Activated T-cell treated with anti-CD3 and anti-CD28 coated beads, Interleukin-2, amount 50 U/mL, for 24 hours (primary cell): Measurements from ENCODE around the gene KCNQ2.

Source experiments
- DNase-seq: peaks from one replicate; pipeline ENCODE4 v3.0.0-alpha.2; 2020
- H3K27ac Mint-ChIP-seq: 2 replicates; pipeline ENCODE4 v1.8.0; 2020; ENCODE audit warnings: mild to moderate bottlenecking, mixed read lengths
- H3K27me3 Mint-ChIP-seq: 2 replicates; pipeline ENCODE4 v1.8.0; 2020; ENCODE audit warnings: mixed read lengths
- H3K36me3 Mint-ChIP-seq: 2 replicates; pipeline ENCODE4 v1.8.0; 2020; ENCODE audit warnings: low read depth, mixed read lengths
- H3K4me1 Mint-ChIP-seq: 2 replicates; pipeline ENCODE4 v1.8.0; 2020; ENCODE audit warnings: low read depth, mixed read lengths
- H3K4me3 Mint-ChIP-seq: 2 replicates; pipeline ENCODE4 v1.8.0; 2020; ENCODE audit warnings: mild to moderate bottlenecking, moderate library complexity, mixed read lengths
- H3K9me3 Mint-ChIP-seq: 2 replicates; pipeline ENCODE4 v1.8.0; 2020; ENCODE audit warnings: mixed read lengths

Gene KCNQ2

DNA sequence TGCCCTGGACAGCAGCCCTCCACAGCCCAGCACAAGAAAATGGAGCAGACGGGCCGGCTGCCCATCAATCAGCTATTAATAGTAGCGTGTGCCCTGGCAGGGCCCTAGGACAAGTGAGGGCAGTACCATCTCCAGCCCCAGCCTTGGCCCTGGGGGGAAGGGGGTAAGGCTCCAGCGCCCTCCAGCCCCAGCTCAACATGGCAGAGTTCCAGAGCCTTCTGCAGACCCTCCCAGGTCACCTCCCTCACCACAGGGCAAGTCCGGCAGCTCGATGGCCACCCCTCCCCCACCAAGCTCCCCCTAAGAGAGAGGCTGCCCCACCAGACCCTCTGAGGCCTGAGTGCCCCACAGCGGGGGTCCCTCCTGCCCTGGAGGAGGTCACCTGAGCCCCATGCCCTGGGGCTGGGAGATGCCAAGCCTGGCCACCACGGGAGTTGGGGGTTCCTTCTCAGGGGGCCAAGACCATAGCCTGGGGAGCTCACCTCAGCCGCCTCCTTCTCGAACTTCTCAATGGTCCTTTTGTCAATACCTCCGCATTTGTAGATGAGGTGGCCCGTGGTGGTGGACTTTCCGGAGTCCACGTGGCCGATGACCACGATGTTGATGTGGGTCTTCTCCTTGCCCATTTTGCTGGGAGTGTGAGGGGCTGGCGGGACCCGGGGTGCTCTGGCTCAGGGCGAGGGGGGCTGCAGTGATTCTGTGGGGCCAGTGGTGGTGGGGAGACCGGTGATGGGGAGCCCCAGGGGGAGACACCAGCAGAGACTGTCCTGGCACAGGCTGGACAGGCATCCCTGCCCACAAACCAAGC is 24.9 kb upstream of the KCNQ2 start:
- no peaks in the 10 kb centered on the region for H3K36me3 Mint-ChIP-seq
- no peak for DNase-seq
- H3K4me3 Mint-ChIP-seq, result no peak overlapping the region

DNA sequence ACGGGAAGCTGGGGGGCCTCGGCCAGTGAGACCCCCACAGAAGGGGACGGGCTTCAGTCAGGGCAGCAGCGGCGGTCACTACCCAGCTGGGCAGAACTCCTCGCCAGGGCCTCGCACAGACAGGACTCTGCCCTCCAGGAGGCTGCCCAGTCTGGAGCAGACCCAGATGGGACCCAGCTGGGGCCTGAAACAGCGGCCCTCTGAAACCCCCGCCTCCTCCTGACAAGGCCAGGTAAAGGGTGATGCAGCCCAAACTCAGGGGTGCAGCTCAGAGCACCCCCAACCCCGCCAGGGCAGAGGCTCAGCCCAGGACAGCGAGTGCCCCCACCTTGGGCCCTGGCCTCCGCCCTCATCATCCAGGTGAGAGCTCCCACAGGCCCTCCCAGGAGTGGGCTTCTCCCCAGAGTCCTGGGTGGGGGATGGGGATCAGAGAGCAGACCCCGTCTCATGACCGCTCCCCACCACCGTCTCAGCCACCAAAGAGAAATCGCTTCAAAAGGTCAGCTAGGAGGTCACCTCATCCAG is 24.2 kb upstream of the KCNQ2 start:
- Mint-ChIP-seq H3K36me3 (no peaks in the 10 kb centered on the region), H3K27ac (no peak overlapping the region), H3K9me3 (no peaks in the 10 kb centered on the region), H3K27me3 (peaks cover 27% of the 10 kb centered on the region), H3K4me1 (peaks cover 5% of the 10 kb centered on the region), H3K4me3 (no peak overlapping the region)
- DNase-seq, result peak; percentile 43

More for the DNA sequence above, 24.9 kb upstream of the KCNQ2 start:
- Mint-ChIP-seq H3K9me3 (no peaks in the 10 kb centered on the region), H3K27ac (no peak overlapping the region), H3K27me3 (peaks cover 27% of the 10 kb centered on the region), H3K4me1 (peaks cover 5% of the 10 kb centered on the region)

DNA sequence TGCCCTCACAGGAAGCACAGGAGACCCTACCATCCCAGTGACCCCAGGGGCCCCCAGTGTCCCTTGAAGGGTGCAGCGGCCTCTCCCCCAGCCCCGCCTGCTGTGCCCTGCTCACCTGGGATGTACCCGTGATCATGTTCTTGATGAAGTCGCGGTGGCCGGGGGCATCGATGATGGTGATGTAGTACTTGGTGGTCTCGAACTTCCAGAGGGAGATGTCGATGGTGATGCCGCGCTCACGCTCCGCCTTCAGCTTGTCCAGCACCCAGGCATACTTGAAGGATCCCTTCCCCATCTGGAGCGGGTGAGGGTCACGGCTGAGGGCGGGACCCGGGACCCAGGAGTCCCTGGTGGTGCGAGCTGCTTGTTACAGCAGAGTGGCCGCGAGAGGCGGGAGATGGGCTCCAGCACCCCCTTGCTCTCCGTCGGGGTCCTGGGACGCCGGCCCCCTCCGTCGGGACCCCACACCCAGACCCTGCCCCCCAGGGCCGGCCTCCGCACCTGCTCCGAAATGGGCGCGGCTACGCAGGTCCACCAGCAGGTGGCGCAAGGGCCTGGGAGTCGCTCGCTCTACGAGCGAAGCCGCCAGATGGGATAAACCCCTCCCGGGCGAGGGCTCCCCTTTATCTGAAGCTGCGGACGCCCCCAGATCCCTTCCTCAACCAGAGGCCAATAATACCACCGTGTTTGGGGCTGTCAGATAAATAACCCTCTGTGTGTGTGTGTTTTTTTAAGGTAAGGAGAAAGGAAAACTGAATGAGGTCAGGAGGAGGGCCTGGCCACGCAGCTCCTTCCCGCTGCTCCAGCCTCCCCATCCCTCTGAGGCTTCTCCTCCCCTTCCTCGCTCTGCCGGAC is 23.5 kb upstream of the KCNQ2 start:
- H3K9me3 Mint-ChIP-seq, result no peaks in the 10 kb centered on the region
- H3K4me1 Mint-ChIP-seq, result peaks cover 5% of the 10 kb centered on the region
- no peaks in the 10 kb centered on the region for H3K36me3 Mint-ChIP-seq
- peak overlapping the region; percentile 41 for H3K4me3 Mint-ChIP-seq
- H3K27me3 Mint-ChIP-seq, result peaks cover 25% of the 10 kb centered on the region
- peak; percentile 86 for DNase-seq
- no peak overlapping the region for H3K27ac Mint-ChIP-seq

DNA sequence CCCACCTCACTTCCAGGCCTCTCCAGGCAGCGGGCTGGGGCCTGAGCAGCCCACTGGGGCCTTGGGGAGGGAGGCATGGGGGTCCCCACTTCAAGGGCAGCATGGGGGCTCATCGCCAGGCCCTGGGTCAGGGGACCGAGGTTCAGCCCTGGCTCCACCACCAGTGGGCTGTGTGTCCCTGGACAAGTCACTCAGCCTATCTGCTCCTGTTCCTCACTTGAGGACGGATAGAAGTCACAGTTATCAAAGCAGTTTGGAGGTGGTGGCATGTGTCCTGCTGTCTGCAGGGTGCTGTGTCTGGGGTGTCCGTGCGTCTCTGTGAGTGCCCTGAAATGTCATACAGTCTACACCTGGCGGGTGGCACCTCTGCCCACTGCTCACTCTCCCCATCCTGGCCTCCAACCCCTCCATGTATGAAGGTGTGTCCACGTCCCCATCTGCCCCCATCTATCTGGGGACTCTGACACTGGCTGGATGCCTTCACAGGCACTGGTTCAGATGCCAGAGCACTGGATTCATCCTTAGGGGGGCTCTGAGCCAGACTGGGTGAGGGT is 22.8 kb upstream of the KCNQ2 start:
- H3K27ac Mint-ChIP-seq, result no peak overlapping the region
- no peak overlapping the region for H3K4me3 Mint-ChIP-seq
- peaks cover 24% of the 10 kb centered on the region for H3K27me3 Mint-ChIP-seq
- H3K9me3 Mint-ChIP-seq, result no peaks in the 10 kb centered on the region
- no peak for DNase-seq
- peaks cover 5% of the 10 kb centered on the region for H3K4me1 Mint-ChIP-seq
- no peaks in the 10 kb centered on the region for H3K36me3 Mint-ChIP-seq

DNA sequence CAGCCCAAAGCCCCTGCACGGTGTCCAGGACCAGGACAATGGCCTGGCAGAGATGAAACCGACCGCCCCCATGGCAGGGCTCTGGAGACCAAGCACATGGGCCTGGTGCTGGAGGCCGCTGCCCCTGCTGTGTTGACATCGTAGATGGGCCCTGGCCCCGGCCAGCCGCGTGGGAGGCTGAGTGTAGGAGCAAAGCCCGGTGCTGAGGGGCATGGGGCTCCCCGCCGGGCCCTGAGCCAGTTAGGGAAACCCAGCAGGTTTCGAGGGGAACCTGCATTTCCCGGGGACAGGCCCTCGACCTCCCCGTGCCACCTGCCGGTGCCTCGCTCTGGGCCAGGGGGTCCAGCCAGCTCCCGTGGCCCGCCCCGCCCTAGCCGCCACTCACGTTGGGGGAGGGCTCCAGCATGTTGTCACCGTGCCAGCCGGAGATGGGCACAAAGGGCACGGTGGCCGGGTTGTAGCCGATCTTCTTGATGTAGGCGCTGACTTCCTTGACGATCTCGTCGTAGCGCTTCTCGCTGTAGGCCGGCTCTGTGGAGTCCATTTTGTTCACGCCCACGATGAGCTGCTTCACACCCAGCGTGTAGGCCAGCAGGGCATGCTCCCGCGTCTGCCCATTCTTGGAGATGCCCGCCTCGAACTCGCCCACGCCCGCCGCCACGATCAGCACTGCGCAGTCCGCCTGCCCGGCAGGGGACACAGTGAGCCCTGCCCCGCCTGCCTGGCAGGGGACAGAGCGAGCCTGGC is 22.1 kb upstream of the KCNQ2 start:
- Mint-ChIP-seq H3K27me3 (peaks cover 31% of the 10 kb centered on the region), H3K4me3 (no peak overlapping the region), H3K36me3 (no peaks in the 10 kb centered on the region), H3K27ac (no peak overlapping the region), H3K4me1 (peaks cover 5% of the 10 kb centered on the region), H3K9me3 (no peaks in the 10 kb centered on the region)
- DNase-seq, result no peak

DNA sequence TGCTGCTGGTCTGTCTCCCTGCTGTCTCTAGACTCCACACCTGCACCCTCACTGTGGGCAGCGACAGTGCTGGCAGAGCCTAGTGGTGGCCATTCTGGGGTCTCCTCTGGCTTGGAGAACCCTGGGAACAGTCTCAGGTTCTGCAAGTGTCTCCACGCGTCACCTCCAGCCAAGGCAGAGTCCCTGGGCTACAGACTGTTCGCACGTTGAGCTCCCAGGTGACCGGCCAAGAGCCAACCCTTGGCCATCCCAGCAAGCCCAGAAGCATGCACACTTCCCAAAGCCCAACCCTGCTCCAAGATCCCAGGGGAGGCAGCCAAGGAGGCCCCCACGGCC is 21.6 kb upstream of the KCNQ2 start:
- H3K36me3 Mint-ChIP-seq, result no peaks in the 10 kb centered on the region
- peaks cover 36% of the 10 kb centered on the region for H3K27me3 Mint-ChIP-seq
- H3K4me1 Mint-ChIP-seq, result peaks cover 5% of the 10 kb centered on the region
- no peak for DNase-seq
- H3K27ac Mint-ChIP-seq, result no peak overlapping the region
- no peak overlapping the region for H3K4me3 Mint-ChIP-seq
- H3K9me3 Mint-ChIP-seq, result no peaks in the 10 kb centered on the region

DNA sequence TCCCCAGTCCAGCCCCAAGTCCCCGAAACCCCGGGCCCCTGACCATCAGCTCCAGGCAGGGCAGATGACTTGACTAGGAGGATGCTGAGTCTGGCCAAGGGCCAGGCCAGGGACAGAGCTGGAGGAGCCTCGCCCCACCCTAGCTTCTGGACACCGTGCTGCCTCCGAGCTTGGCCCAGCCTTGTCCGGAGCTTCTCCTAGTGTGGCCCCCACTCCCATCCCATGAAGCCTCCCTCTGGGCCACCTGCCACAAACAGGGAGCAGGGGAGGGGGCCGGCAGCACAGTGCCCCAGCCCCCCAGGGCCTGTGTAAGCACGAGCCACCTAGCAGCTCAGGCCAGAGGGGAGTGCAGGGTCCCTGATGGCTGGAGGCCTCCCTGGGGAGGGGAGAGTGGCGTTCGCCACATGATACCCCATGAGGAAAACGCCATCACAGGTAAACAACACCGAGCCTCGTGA is 21.1 kb upstream of the KCNQ2 start:
- Mint-ChIP-seq H3K9me3 (no peaks in the 10 kb centered on the region), H3K4me3 (no peak overlapping the region), H3K4me1 (peaks cover 5% of the 10 kb centered on the region), H3K27me3 (peaks cover 41% of the 10 kb centered on the region), H3K27ac (no peak overlapping the region), H3K36me3 (no peaks in the 10 kb centered on the region)
- DNase-seq, result no peak

DNA sequence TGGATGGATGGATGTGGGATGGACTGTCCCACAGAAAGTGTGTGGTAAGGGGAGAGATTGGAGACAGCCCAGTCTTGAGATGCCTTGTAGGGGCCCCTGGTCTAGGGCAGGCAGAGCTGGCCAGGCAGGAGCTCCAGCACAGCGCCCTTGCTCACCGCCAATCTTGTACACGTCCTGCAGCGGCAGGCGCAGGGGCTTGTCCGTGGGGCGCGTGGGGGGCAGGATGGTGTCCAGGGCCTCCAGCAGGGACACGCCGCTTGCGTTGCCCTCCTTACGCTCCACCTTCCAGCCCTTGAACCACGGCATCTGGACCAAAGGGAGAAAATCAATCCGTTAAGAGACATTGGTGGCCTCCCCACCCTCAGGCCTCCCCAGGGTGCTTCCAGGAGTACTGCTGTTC is 20.5 kb upstream of the KCNQ2 start:
- Mint-ChIP-seq H3K27ac (no peak overlapping the region), H3K4me3 (no peak overlapping the region), H3K27me3 (peaks cover 38% of the 10 kb centered on the region), H3K9me3 (no peaks in the 10 kb centered on the region), H3K4me1 (peaks cover 5% of the 10 kb centered on the region), H3K36me3 (no peaks in the 10 kb centered on the region)
- no peak for DNase-seq

DNA sequence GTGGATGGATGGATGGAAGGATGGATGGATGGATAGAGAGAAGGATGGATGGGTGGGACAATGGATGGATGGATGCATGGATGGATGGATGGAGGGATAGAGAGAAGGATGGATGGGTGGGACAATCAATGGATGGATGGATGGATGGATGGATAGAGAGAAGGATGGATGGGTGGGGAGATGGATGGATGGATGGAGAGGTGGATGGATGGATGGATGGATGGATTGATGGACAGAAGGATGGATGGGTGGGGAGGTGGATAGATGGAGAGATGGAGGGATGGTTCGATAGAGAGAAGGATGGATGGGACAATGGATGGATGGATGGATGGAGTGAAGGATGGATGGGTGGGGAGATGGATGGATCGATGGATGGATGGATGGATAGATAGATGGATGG is 20.1 kb upstream of the KCNQ2 start:
- DNase-seq, result no peak
- Mint-ChIP-seq H3K4me1 (peaks cover 5% of the 10 kb centered on the region), H3K4me3 (no peak overlapping the region), H3K27ac (no peak overlapping the region), H3K27me3 (peaks cover 35% of the 10 kb centered on the region), H3K9me3 (no peaks in the 10 kb centered on the region), H3K36me3 (no peaks in the 10 kb centered on the region)

DNA sequence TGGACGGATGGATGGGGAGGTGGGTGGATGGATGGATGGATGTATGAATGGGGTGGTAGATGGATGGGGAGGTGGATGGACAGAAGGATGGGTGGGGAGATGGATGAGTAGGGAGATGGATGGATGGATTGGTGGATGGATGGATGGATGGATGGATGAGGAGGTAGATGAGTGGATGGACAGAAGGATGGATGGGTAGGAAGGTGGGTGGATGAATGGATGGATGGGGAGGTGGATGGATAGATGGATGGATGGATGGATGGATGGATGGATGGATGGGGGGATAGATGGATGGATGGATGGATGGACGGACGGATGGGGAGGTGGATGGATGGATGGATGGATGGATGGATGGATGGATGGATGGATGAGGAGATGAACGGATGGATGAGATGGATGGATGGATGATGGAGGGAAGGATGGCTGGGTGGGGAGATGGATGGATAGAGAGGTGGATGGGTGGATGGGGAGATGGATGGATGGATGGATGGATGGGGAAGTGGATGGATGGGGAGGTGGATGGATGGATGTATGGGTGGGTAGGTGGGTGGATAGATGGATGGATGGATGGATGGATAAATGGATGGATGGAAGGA is 19.3 kb upstream of the KCNQ2 start:
- no peak for DNase-seq
- Mint-ChIP-seq H3K9me3 (no peaks in the 10 kb centered on the region), H3K36me3 (no peaks in the 10 kb centered on the region), H3K4me1 (peaks cover 2% of the 10 kb centered on the region), H3K27ac (no peak overlapping the region), H3K4me3 (no peak overlapping the region), H3K27me3 (peaks cover 32% of the 10 kb centered on the region)

DNA sequence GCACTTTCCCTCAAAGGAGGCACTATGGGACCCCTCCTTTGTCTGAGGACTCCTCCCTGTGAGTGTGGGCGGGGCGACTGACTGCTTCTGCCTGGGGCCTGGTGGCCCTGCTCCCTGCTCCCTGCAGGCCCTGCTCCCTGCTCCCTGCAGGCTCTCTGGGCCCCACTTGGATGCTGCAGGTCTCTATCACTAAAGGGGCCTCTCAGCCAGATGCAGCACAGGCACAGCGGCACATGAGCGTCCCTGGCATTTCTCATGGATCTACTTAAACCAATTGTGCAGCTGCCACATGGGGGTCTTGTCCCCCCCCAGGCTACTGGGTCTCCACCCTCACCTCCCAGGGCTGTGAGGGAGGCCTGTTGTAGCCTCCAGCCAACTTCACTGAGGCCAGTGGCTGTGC is 18.6 kb upstream of the KCNQ2 start:
- Mint-ChIP-seq H3K36me3 (no peaks in the 10 kb centered on the region), H3K9me3 (no peaks in the 10 kb centered on the region), H3K4me3 (no peak overlapping the region), H3K27me3 (peaks cover 29% of the 10 kb centered on the region), H3K4me1 (no peaks in the 10 kb centered on the region), H3K27ac (no peak overlapping the region)
- DNase-seq, result no peak

DNA sequence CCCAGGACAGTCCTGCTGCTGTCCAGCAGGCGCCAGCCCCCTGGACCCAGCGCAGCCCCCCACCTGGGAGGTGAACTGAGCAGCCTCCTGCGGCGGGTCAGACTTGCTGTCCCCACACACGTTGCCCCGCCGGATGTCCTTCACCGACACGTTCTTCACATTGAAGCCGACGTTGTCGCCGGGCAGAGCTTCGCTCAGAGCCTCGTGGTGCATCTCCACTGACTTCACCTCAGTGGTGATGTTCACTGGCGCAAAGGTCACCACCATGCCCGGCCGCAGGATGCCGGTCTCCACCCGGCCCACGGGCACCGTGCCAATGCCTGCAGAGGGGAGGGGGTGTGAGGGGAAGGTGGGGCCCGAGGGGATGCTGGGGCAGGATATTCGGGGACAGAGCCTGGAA is 18.0 kb upstream of the KCNQ2 start:
- DNase-seq, result no peak
- no peaks in the 10 kb centered on the region for H3K36me3 Mint-ChIP-seq
- no peak overlapping the region for H3K4me3 Mint-ChIP-seq
- no peaks in the 10 kb centered on the region for H3K4me1 Mint-ChIP-seq
- H3K27ac Mint-ChIP-seq, result no peak overlapping the region
- H3K27me3 Mint-ChIP-seq, result peaks cover 31% of the 10 kb centered on the region
- H3K9me3 Mint-ChIP-seq, result no peaks in the 10 kb centered on the region

DNA sequence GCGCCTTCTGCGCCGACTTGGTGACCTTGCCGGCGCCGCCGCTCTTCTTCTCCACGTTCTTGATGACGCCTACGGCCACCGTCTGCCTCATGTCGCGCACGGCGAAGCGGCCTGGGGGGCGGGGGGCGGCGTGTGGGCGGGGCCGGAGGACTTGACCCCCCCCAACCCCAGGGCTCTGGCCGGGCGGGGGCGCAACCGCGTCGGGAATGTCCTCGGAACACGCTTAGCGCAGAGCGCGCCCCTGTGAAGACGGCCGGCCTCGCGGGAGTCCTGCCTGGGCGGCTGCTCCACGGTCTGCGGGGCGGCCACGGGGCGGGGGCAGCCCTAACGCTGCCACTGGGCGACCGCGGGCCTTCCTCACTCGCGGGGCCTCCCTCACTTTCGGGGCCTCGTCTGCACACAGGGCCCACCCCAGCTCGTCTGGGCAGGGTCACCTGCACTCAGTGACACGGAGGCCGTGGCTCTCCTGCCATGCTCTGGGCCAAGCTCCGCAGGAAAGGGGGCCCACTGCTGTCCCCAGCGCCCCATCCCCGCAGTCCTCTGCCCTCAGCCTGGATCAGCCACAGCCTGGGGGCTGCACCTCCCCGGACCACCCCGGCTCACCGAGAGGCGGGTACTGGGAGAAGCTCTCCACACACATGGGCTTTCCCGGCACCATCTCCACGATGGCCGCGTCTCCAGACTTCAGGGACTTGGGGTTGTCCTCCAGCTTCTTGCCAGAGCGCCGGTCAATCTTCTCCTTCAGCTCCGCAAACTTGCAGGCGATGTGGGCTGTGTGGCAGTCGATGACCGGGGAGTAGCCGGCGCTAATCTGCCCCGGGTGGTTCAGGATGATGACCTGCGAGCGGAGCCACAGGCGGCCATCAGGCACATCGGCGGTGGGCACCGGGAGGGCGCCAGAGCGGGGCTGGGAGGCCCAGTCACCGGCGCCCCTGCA is 16.1 kb upstream of the KCNQ2 start:
- H3K27me3 Mint-ChIP-seq, result peaks cover 35% of the 10 kb centered on the region
- no peaks in the 10 kb centered on the region for H3K9me3 Mint-ChIP-seq
- DNase-seq, result no peak
- H3K36me3 Mint-ChIP-seq, result no peaks in the 10 kb centered on the region
- H3K4me3 Mint-ChIP-seq, result no peak overlapping the region
- H3K27ac Mint-ChIP-seq, result no peak overlapping the region
- H3K4me1 Mint-ChIP-seq, result no peaks in the 10 kb centered on the region
